Measurements from ENCODE around the gene SLC6A13. TPM values are rescaled to one million over a fixed set of nuclear protein-coding genes. Genes with fewer than 3 reads are reported as not detected.

The SLC6A13 gene
- total and polyA plus RNA-seq, 10 of the 15 experiments (the other 5 are each of a cell fraction or from before 2014, with no cell fraction given): 0.18 to 1.2 (median 0.20) TPM; not detected in 3

DNA sequence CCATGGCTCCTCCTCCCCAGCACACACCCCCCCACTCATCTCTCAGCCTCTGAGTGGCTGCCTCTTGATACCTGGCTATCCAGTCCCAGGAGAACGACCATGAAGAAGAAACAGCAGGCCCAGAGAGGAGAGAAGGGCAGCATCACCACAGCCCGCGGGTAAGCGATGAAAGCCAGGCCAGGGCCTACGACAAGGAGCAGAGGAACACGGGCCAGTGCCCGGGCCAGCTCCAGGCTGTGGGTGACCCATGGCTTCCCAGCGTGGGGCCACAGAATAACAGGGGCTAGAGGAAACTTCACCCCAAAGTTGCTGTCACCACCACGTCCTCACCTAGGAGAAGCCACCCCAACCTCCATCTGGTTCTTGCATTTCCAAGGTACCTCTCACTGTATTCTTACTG is 38.3 kb downstream of the SLC6A13 start:
- H3K79me2 ChIP-seq (ENCODE audit: control insufficient read depth, insufficient read depth, low read length): no peaks in the 10 kb centered on the region
- no peaks in the 10 kb centered on the region for H3K4me1 ChIP-seq (ENCODE audit: control insufficient read depth, insufficient read depth, low read length)
- H3K9me3 ChIP-seq (replicated peaks; ENCODE audit: control insufficient read depth, insufficient read depth, low read length): no peaks in the 10 kb centered on the region
- intact Hi-C loops (cut with micrococcal nuclease; ENCODE audit: unreplicated experiment): no loop called here
- in situ Hi-C loops (cut with MboI): no loop called here
- ChIA-PET SMC1A (ENCODE audit: uncharacterized antibody, unreplicated experiment) (no interaction called here), CTCF (no interaction called here), POLR2A (no interaction called here), RAD21 (ENCODE audit: unreplicated experiment) (no interaction called here)
- no TSS peak for BruUV-seq (replicated peaks)
- H3K27ac ChIP-seq (ENCODE audit: control insufficient read depth, insufficient read depth): no peak overlapping the region
- H4K20me1 ChIP-seq (ENCODE audit: control insufficient read depth, insufficient read depth): no peaks in the 10 kb centered on the region; the same call in 1 of the 2 replicates
- ATAC-seq (no peak), FAIRE-seq (no peak), DNase-seq (ENCODE audit: low read depth, low spot score) (no peak)
- H3K4me2 ChIP-seq (ENCODE audit: control insufficient read depth, insufficient read depth): no peak overlapping the region
- TF ChIP-seq ZNF384 (IDR thresholded peaks at IDR 0.05; ENCODE audit: borderline replicate concordance, low read depth, low read length) (no peak), CBX3 (IDR thresholded peaks at IDR 0.05; ENCODE audit: borderline replicate concordance, low read depth) (no peak), ATF3 (IDR thresholded peaks at IDR 0.05; ENCODE audit: borderline replicate concordance, extremely low read depth, low read depth, low read length) (no peak), SREBF2 (IDR thresholded peaks at IDR 0.05; ENCODE audit: low read length) (no peak), ZZZ3 (IDR thresholded peaks at IDR 0.05; ENCODE audit: control insufficient read depth, insufficient read length, low read depth) (no peak), MXI1 (IDR thresholded peaks at IDR 0.05; ENCODE audit: low read depth, low read length) (no peak), CHD2 (IDR thresholded peaks at IDR 0.05; ENCODE audit: borderline replicate concordance, low read depth, low read length) (no peak), POLR2A (IDR thresholded peaks at IDR 0.05; ENCODE audit: low read depth, low read length) (no peak), SMAD1 (IDR thresholded peaks at IDR 0.05; ENCODE audit: low read depth, partially characterized antibody) (no peak), KDM1A (IDR thresholded peaks at IDR 0.05; ENCODE audit: borderline replicate concordance) (no peak), ETV6 (conservative IDR thresholded peaks at IDR 0.05 in 1 of 2, IDR thresholded peaks at IDR 0.05 in 1 of 2; ENCODE audit: borderline replicate concordance in 1 of 2, low read depth in 1 of 2) (no peak), SMC3 (IDR thresholded peaks at IDR 0.05; ENCODE audit: borderline replicate concordance, low read length) (no peak), GABPA (IDR thresholded peaks at IDR 0.05; ENCODE audit: low read depth) (no peak), CBFB (IDR thresholded peaks at IDR 0.05; ENCODE audit: low read depth) (no peak), POLR2AphosphoS2 (IDR thresholded peaks at IDR 0.05; ENCODE audit: low read depth, low read length) (no peak), SIN3A (IDR thresholded peaks at IDR 0.05; ENCODE audit: low read depth, low read length) (no peak), EZH2 (IDR thresholded peaks at IDR 0.05; ENCODE audit: borderline replicate concordance, control insufficient read depth, low read depth, low read length) (no peak), NR2C2 (IDR thresholded peaks at IDR 0.05; ENCODE audit: borderline replicate concordance, control insufficient read depth, insufficient read length, low read depth) (no peak), TCF7 (IDR thresholded peaks at IDR 0.05; ENCODE audit: borderline replicate concordance) (no peak), ZNF274 (IDR thresholded peaks at IDR 0.05; ENCODE audit: insufficient read depth, insufficient read length) (no peak)
- H3K36me3 ChIP-seq (ENCODE audit: control insufficient read depth in 2 of 2, insufficient read depth in 2 of 2, low read length in 1 of 2): no peaks in the 10 kb centered on the region
- no peak overlapping the region for H3K4me3 ChIP-seq
- H3K9ac ChIP-seq (ENCODE audit: control insufficient read depth, insufficient read depth, low read length): no peak overlapping the region
- no peak overlapping the region for H2AFZ ChIP-seq (ENCODE audit: control insufficient read depth, low read depth, low read length)
- WGBS (ENCODE audit: insufficient coverage, insufficient replicate concordance, low lambda C conversion rate, missing lambda C conversion rate): 52% methylated on average over 9 of the region's 9 CpGs
- H3K27me3 ChIP-seq (replicated peaks in 1 of 2; ENCODE audit: control insufficient read depth in 2 of 2, insufficient read depth in 2 of 2, low read length in 1 of 2): peaks cover 0 to 2% of the 10 kb centered on the region in 2 experiments
